HUES6 (cell line): ENCODE measurements around the gene WASHC3.

Source experiments
- H3K27ac ChIP-seq: 2 replicates; pipeline ENCODE4 v1.7.0; 2013; ENCODE audit warnings: low read depth, mild to moderate bottlenecking, low read length, inconsistent platforms
- H3K27me3 ChIP-seq: 2 replicates; pipeline ENCODE4 v1.6.1; 2013; ENCODE audit warnings: low read length; ENCODE audit not compliant: control insufficient read depth, insufficient read depth
- H3K36me3 ChIP-seq: 2 replicates; pipeline ENCODE4 v1.6.1; 2013; ENCODE audit warnings: low read length; ENCODE audit not compliant: control insufficient read depth, insufficient read depth
- H3K4me1 ChIP-seq: 2 replicates; pipeline ENCODE4 v1.6.1; 2013; ENCODE audit warnings: low read length; ENCODE audit not compliant: control insufficient read depth, insufficient read depth
- H3K4me3 ChIP-seq: 2 replicates; pipeline ENCODE4 v1.5.1; 2013; ENCODE audit warnings: low read depth, low read length
- H3K9ac ChIP-seq: one replicate; pipeline ENCODE4 v1.6.1; 2013; ENCODE audit warnings: mild to moderate bottlenecking, low read length
- H3K9me3 ChIP-seq: 2 replicates; pipeline ENCODE4 v1.6.1; 2013; ENCODE audit warnings: low read depth, low read length; ENCODE audit not compliant: control insufficient read depth, insufficient read depth

WASHC3 gene

GRCh38 chr12:101967506-101967905 lies 94.3 kb downstream of the WASHC3 start:
- Histone ChIP-seq H3K9ac (no peak overlapping the region), H3K4me3 (no peak overlapping the region), H3K36me3 (no peaks in the 10 kb centered on the region), H3K9me3 (no peaks in the 10 kb centered on the region), H3K27ac (no peak overlapping the region), H3K27me3 (no peaks in the 10 kb centered on the region), H3K4me1 (no peaks in the 10 kb centered on the region)

GRCh38 chr12:101966496-101966895 lies 95.3 kb downstream of the WASHC3 start:
- Histone ChIP-seq H3K9me3 (no peaks in the 10 kb centered on the region), H3K27ac (no peak overlapping the region), H3K36me3 (no peaks in the 10 kb centered on the region), H3K27me3 (no peaks in the 10 kb centered on the region), H3K9ac (no peak overlapping the region), H3K4me3 (no peak overlapping the region), H3K4me1 (no peaks in the 10 kb centered on the region)

- Histone ChIP-seq H3K4me1 (no peaks in the 10 kb centered on the region), H3K9ac (no peak overlapping the region), H3K4me3 (no peak overlapping the region), H3K9me3 (peaks cover 8% of the 10 kb centered on the region), H3K27me3 (no peaks in the 10 kb centered on the region), H3K27ac (no peak overlapping the region), H3K36me3 (no peaks in the 10 kb centered on the region)
Observed at GRCh38 chr12:101963697-101964096, 98.1 kb downstream of the WASHC3 start.
